Skin of body (tissue), 2 donors: ENCODE results near the gene SNX32. TPM values are rescaled to one million over a fixed set of nuclear protein-coding genes. Genes with fewer than 3 reads are reported as not detected.
"Not testable (repeated sequence)": the region's sequence is repeated elsewhere in the genome, so short reads cannot be mapped to it uniquely, and the experiment has no call there.

ENCODE experiments used
- DNase-seq: peaks from one replicate; lab custom pipeline; 2025; lab: John Stamatoyannopoulos, UW
- total RNA-seq: library from RNA; depleted of rRNA; stranded (reverse); fragments of >200 nt; gene quantifications from one replicate; pipeline ENCODE4 v1.2.3, GENCODE V29; 2014

The SNX32 gene
- total RNA-seq, 1 donor from 2014 or later, result 1.4 TPM

DNA sequence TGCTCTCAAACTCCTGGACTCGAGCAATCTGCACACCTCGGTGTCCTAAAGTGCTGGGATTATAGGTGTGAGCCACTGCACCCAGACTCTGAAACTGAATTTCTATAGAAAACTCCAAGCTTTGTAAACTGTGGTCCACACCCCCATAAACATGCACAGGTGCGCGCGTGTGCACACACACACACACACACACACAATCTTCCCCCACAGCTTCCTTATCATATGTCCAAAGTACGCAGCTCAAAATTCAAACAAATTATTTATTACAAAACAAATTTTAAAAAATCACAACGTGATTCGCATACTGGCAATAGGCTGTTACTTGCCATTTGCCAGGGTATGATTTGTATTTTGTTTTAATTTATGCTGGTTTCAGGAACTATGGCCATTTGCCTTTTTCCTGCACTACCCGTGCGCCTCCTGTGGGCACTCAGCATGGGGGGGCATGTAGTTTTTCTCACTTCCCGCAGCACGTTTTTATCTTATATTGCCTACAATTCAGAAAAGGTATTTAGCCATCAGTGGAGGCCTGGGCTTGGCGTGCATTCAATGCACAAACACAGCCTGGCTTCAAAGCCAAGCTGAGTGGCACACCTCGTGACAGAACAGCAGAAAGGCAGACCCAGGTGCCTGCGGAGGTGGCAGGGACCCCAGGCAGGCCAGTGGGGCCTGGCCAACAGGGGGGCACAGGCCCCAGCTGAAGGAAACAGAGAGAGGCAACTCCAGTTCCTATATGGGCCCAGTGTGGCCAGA lies 10.8 kb upstream of the SNX32 start:
- no peak for DNase-seq

DNA sequence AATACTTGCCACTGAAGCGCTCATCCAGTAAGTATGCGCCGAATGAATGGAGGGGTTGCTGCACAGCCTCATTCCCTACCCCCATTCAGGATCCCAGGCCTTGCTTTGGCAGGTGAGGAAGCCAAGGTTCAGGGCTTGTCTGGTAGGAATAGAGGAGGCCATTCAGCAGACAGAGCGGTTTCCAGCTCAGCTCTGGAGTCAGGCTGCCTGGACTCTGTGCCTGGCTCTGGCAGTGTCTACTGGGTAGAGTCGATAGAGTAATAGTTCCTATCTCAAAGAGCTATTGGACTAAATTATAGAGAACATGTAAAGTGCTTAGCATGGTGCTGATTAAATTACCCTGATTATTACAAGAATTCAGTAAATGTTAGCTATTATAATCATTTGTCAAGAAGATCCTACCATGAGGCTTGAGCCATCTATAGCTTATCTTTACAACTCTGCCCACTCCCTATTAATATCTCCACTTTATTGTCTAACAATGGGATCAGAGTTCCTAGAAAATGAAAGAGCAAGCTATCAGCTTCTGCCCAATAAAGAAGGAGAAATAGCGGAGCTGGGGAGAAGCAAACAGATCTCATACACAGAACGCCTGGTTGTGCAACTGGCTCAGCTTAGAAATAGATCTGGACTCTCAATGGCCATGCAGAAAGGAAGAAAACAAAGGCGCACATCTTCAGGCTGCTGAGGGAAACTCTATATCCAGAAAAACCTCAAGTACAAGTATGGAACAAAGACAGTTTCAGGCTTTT lies 6.6 kb upstream of the SNX32 start:
- DNase-seq, result no peak

DNA sequence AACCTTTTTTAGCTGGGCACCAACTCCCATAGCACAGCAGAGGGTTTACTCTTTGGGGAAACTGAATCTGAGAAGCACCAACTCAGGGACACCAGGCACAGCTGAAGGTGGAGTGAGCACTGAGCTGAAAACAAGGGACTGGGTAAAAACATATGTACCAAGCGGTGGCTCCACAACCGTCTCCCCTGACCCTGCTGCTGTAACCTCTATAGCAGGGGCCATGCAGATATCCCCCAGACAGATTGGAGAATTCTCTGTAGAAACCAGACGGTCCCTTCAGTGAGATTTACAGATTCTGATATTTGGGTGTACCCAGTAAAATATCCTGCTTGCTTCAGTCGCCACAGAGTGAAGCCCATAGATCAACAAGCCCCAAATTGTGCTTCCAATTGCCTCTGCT lies 4.3 kb upstream of the SNX32 start:
- DNase-seq, result no peak

DNA sequence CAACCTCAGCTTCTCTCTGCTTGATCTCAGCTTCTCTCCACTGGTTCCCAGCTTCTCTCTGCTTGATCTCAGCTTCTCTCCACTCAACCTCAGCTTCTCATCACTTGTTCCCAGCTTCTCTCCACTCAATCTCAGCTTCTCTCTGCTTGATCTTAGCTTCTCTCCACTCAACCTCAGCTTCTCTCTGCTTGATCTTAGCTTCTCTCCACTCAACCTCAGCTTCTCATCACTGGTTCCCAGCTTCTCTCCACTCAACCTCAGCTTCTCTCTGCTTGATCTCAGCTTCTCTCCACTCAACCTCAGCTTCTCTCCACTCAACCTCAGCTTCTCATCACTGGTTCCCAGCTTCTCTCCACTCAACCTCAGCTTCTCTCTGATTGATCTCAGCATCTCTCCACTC lies 1.5 kb upstream of the SNX32 start:
- not testable (repeated sequence) for DNase-seq

DNA sequence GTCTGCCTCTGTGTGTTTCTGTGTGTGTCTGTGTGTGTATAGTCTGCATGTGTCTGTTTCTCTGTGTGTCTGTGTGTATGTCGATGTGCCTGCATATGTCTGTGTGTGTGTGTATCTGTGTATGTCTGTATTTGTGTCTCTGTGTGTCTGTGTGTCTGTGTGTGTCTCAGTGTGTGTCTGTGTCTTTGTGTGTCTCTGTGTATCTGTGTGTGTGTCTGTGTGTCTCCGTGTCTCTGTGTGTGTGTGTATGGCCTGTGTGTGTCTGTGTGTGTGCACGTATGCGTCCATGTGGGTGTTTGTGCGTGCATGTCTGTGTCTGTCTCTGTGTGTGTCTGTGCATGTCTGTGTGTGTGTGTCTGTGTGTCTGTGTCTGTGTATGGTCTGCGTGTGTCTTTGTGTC lies 439 bp downstream of the SNX32 start:
- no peak for DNase-seq

DNA sequence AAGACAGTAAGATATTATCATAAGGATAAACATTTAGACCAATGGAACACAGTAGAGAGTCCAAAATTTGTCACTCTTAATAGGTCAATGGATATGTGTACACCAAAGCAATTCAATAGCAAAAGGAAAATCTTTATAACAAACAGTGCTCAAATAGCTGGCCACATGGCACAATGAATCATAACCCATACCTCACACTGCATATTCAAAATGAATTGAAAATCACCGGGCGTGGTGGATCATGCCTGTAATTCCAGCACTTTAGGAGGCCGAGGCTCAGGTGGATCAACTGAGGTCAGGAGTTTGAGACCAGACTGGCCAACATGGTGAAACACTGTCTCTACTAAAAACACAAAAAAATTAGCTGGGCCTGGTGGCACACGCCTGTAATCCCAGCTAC lies 8.4 kb downstream of the SNX32 start:
- no peak for DNase-seq

DNA sequence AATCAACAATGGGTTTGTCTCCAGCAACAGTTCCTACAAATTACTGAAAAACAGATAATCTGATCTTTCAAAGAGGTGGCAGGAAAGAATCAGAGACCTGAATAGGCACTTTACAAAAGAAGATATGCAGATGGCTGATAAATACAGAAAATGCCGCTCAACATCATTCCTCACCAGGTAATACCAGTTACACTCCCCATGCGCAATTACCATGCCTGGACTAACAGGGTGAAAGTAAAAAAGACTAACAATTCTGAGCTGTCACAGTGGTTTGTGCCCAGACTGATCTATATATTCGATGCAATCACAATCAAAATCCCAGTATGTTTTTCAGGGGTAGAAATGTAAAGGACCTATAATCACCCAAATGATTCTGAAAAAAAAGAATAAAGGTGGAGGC lies 10.0 kb downstream of the SNX32 start:
- no peak for DNase-seq

DNA sequence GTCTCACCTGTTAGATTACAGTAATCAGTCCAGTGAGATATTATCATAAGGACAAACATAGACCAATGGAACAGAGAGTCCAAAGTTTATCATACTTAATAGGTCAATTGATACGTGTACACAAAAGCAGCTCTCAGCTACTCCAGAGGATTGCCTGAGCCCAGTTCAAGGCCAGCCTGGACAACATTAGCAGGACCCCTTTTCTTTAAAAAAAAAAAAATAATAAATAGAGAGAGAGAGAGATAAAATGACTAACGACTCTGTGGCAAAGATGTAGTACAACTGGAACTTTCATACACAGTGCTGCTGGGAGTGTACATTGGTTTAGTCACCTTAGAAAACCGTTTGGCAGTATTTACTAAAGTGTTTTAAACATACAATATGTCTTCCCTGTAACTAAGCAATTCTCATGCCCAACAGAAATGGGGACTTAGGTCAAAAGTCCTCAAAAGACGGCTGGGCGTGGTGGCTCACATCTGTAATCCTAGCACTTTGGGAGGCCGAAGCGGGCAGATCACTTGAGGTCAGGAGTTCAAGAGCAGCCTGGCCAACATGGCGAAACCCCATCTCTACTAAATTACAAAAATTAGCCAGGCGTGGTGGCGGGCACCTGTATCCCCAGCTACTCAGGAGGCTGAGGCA lies 10.6 kb downstream of the SNX32 start:
- no peak for DNase-seq

DNA sequence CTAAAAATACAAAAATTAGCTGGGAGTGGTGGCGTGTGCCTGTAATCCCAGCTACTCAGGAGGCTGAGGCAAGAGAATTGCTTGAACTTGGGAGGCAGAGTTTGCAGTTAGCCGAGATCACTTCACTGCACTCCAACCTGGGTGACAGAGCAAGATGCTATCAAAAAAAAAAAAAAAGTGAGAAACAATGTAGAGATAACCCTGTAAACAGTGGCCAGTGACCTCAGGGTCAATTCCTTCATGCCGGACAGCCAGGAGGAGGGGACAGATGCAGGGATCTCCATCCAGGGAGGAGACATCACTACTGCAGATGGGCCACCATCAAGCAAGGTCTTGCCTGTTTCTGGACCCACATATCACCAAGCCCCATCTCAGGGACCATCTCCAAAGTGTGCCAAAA lies 14.0 kb downstream of the SNX32 start:
- no peak for DNase-seq

DNA sequence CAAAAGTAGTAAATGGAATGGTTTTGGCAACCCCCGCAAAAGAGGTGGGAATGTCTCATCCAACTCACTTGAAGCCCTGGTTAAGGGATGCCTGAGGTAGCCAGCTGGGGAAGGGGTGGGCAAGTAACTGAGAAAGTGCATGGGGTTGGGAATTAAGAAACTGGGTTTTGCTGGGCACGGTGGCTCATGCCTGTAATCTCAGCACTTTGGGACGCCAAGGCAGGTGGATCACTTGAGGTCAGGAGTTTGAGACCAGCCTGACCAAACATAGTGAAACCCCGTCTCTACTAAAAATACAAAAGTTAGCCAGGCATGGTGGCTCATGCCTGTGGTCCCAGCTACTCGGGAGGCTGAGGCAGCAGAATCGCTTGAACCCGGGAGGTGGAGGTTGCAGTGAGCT lies 14.9 kb downstream of the SNX32 start:
- DNase-seq, result not testable (repeated sequence)

DNA sequence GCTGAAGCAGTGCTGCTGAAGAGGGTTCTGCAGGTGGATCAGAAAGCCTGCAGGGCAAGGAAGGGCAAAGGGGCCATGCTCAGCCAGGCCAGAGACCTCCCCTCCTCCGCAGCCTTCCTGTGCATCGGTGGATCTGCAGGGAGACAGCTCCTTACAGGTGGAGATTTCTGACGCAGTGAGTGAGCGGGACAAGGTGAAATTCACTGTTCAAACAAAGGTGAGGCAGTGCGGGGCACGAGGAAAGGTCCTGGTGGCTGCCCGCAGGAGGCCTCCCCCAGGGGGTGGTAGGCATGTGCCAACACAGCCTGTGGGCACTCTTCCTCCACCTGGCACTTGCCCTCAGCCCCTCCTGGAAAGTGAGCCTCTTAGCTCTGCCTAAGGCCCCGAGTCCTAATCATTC lies 15.6 kb downstream of the SNX32 start:
- no peak for DNase-seq

DNA sequence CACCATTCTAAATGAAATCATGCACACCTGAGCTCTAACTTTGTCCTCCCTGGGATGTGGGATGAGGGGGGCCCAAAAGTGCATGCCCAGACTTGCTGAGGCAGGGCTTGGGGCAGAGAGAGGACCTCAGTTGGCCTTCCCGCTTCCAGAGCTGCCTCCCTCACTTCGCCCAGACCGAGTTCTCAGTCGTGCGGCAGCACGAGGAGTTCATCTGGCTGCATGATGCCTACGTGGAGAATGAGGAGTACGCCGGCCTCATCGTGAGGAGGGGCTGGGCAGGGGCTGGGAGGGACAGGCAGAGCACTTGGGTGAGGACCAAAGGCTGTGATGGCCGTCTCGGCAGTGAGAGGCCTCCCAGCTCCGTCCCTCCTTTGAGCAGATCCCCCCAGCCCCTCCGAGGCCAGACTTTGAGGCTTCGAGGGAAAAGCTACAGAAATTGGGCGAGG lies 16.0 kb downstream of the SNX32 start:
- no peak for DNase-seq

DNA sequence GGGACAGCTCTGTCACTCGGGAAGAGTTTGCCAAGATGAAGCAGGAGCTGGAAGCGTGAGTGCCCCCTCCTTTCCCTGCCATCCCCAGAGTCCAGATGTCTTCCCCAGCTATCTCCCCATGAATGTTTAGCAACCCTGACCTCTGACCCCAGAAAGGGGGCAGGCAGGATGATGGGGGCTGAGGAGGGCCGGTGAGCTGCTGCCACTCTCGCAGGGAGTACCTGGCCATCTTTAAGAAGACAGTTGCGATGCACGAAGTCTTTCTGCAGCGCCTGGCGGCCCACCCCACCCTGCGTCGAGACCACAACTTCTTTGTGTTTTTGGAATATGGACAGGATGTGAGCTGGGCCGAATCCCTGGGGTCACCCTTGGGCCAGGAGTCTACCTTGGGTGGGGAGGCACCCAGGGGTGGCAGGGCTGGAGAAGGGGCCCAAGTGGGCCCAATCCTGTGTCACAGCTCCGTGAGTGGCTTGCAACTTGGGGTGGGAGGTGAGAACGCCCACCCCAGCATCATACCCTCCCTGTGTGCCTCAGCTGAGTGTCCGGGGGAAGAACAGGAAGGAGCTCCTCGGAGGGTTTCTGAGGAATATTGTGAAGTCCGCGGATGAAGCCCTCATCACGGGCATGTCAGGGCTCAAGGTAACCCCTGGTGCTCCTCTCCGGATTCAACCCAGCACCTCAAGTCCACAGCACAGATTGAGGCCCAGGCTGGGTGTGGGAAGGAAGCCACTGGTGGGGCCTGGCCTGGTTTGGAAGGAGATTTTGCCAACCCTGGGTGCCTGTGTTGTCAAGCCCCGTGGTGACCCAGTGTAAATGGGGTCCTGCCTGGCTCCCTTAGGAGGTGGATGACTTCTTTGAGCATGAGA lies 16.7 kb downstream of the SNX32 start:
- DNase-seq, result no peak

DNA sequence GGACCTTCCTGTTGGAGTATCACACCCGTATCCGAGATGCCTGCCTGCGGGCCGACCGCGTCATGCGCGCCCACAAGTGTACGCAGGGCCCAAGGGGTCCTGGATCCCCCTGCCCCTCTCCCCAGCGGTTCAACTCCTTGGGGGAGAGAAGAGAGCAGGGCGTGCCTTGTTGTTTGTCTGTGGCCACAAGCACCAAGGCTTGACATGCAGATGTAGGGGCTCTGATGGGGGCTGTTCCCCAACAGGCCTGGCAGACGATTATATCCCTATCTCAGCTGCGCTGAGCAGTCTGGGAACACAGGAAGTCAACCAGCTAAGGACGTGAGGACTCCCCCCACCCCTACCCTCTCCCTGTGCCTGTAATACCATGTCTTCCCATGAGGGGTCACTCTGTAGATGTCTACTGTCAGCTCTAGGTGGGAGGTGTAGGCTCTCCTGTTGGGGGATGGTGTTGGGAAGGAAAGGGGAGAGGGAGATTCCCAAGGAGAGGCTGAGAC lies 17.4 kb downstream of the SNX32 start:
- DNase-seq, result no peak

DNA sequence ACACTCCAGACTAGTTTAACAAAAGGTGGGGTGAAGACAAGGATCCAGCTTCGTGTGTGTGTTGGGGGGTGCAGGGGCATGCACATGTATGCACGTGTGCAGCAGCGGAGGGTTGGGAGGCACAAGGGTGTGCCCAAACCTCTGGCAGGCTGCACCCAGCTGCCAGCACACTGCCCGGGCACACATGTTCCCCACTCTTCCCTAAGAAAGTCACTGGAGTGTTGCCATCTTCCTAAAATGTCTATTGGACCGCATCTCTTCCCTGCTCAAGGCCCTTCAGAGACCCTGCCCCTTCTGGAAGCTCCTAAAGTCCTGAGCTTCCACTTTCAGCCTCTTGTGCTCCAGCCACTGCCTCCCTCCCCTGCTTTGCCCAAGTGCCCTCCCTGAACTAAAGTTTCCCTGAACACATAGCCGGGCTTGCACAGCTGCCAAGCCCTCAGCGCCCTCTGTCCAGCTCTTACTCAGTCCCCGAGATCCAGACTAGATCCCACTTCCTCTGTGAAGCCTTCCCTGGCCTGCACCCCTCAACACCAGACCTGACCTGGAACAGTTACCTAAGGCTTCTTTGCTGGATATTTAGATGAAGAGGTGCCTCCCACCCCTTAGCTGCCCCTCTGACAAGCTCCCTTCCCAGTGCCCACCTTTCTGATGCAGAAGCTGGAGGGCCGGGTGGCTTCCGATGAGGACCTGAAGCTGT lies 18.2 kb downstream of the SNX32 start:
- no peak for DNase-seq

DNA sequence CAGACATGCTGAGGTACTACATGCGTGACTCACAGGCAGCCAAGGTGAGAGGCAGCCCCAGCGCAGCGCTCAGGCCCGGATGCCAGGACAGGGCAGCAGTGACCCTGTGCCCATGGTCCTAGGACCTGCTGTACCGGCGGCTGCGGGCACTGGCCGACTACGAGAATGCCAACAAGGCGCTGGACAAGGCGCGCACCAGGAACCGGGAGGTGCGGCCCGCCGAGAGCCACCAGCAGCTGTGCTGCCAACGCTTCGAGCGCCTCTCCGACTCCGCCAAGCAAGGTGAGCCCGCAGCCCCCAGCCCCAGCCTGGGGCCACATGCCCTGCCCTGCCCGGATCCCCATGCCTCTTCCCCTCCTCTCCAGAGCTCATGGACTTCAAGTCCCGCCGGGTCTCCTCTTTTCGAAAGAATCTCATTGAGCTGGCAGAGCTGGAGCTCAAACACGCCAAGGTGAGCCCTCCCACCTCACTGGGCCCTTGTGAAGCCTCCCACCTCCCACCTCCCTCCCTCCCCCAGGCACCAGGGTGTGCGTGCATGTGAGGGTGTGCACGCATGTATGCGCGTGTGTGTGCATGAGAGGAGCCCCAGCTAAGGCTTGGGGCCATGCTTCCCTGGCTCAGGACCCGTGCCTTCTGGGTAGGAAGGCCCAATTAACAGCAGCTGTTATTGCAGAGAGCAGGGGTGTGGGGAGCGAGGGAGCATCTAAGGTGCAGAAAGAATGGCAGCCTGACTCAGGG lies 18.9 kb downstream of the SNX32 start:
- no peak for DNase-seq

DNA sequence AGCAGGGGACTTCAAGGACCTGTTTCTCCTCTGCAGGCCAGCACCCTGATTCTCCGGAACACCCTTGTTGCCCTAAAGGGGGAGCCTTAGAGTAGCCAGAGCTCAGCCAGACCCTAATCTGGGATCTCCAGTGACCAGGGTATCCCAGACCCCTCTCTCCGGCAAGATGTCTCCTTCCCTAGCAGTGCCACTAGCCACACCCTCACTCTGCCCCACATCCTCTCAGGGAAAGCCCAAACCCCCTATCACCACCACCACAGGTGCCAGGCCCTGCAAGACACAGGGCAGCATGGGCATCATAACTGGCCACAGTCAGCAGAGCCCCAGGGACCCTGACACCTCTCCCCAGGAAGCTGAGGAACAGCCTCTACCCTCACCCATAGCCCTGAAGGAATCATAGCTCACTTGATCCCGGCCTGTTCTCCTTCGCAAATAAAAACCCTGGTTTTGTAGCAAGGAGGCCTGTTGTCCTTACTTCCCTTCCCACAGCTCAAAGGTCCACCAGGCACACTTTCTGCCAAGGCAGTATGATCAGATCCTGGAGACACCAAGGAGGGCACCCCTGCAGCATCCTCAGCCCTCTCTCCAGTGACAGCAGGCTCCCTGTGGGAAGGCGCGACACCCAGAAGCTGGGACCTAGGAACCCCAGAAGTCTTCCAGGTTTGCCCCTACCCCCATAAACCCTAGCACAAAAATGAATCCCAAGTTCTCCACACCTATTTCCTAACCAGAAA lies 19.6 kb downstream of the SNX32 start:
- no peak for DNase-seq

DNA sequence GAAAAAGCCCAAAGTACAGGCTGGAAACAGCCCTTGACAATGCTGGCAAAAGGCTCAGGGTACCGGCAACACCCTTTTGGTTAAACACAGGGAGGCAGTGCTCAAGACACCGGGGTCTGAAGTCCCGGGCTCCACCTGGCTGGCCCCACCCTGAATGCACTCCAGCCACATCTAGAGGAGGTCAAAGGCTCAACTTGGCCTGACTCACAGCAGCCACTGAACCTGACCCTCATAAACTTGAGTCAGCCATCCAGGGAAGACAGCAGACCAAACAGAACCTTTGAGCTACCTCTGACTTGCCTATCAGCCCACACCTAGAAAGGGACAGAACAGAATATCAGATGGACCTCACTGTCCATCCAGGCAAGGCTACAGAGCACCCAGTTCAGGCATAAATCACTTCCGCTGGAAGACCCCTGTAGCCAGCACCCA lies 20.4 kb downstream of the SNX32 start:
- DNase-seq, result no peak
